Neural cell (in vitro differentiated cells): ENCODE data around the gene RGP1.

Source experiments
- EP300 ChIP-seq: fragments of 450-650 bp; conservative IDR thresholded peaks from 2 replicates; pipeline ENCODE4 v1.6.1; 2014; ENCODE audit warnings: antibody characterized with exemption, mild to moderate bottlenecking, moderate library complexity; ENCODE audit not compliant: poor library complexity, severe bottlenecking
- EZH2 ChIP-seq: fragments of 200-600, 300-800 bp; shearing (Covaris generic), sonication (generic); IDR thresholded peaks from 2 replicates; pipeline ENCODE4 v1.6.1; 2014; ENCODE audit warnings: antibody characterized with exemption, low read length, borderline replicate concordance, mild to moderate bottlenecking; ENCODE audit not compliant: insufficient read depth, poor library complexity, severe bottlenecking
- POLR2AphosphoS5 ChIP-seq: IDR thresholded peaks from 2 replicates; pipeline ENCODE4 v1.6.1; 2012
- TAF1 ChIP-seq: IDR thresholded peaks from 2 replicates; pipeline ENCODE4 v1.6.1; 2012; ENCODE audit warnings: low read depth
- TF ChIP-seq, protein P1 (sequence below): fragments of 450-650 bp; IDR thresholded peaks from 2 replicates; pipeline ENCODE4 v1.5.1; 2014; ENCODE audit warnings: antibody characterized with exemption, mild to moderate bottlenecking, moderate library complexity; ENCODE audit not compliant: poor library complexity, severe bottlenecking
- TF ChIP-seq, protein P2 (sequence below): IDR thresholded peaks from 2 replicates; pipeline ENCODE4 v1.6.1; 2012; ENCODE audit warnings: borderline replicate concordance

DNA sequence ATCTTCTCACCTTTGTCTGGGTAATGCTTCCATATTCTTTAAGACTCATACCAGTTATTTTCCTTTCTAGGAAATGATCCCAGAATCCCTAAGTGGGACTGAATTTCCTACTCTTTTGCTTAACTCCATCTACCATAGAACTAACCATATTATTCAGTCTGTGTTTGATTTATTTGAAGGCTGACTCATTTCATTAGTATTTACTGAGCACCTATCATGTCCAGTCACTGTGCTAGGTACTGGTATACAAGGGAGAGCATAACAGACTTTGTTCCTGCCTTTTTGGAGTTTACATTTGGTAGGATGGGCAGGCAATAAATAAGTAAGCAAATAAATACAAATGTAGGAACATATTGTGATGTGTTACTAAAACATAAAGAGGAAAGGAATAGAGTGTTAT, 46.6 kb downstream of the RGP1 start:
- TF ChIP-seq, protein P1, sequence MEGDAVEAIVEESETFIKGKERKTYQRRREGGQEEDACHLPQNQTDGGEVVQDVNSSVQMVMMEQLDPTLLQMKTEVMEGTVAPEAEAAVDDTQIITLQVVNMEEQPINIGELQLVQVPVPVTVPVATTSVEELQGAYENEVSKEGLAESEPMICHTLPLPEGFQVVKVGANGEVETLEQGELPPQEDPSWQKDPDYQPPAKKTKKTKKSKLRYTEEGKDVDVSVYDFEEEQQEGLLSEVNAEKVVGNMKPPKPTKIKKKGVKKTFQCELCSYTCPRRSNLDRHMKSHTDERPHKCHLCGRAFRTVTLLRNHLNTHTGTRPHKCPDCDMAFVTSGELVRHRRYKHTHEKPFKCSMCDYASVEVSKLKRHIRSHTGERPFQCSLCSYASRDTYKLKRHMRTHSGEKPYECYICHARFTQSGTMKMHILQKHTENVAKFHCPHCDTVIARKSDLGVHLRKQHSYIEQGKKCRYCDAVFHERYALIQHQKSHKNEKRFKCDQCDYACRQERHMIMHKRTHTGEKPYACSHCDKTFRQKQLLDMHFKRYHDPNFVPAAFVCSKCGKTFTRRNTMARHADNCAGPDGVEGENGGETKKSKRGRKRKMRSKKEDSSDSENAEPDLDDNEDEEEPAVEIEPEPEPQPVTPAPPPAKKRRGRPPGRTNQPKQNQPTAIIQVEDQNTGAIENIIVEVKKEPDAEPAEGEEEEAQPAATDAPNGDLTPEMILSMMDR = no peak
- TF ChIP-seq POLR2AphosphoS5 (no peak), EZH2 (no peak), EP300 (no peak), TAF1 (no peak)
- TF ChIP-seq, protein P2, sequence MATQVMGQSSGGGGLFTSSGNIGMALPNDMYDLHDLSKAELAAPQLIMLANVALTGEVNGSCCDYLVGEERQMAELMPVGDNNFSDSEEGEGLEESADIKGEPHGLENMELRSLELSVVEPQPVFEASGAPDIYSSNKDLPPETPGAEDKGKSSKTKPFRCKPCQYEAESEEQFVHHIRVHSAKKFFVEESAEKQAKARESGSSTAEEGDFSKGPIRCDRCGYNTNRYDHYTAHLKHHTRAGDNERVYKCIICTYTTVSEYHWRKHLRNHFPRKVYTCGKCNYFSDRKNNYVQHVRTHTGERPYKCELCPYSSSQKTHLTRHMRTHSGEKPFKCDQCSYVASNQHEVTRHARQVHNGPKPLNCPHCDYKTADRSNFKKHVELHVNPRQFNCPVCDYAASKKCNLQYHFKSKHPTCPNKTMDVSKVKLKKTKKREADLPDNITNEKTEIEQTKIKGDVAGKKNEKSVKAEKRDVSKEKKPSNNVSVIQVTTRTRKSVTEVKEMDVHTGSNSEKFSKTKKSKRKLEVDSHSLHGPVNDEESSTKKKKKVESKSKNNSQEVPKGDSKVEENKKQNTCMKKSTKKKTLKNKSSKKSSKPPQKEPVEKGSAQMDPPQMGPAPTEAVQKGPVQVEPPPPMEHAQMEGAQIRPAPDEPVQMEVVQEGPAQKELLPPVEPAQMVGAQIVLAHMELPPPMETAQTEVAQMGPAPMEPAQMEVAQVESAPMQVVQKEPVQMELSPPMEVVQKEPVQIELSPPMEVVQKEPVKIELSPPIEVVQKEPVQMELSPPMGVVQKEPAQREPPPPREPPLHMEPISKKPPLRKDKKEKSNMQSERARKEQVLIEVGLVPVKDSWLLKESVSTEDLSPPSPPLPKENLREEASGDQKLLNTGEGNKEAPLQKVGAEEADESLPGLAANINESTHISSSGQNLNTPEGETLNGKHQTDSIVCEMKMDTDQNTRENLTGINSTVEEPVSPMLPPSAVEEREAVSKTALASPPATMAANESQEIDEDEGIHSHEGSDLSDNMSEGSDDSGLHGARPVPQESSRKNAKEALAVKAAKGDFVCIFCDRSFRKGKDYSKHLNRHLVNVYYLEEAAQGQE = no peak
